CD14-positive monocyte (primary cell): ENCODE measurements around the gene OR2AG2. TPM values are rescaled to one million over a fixed set of nuclear protein-coding genes. Genes with fewer than 3 reads are reported as not detected.

Source experiments
- DNase-seq, 3 donors: peaks; one replicate each; pipeline ENCODE4 v3.0.0-alpha.2; 2011 to 2022
- H2AFZ ChIP-seq: 2 replicates; pipeline ENCODE4 v1.6.0; 2012; ENCODE audit warnings: mild to moderate bottlenecking, low read depth, low read length, inconsistent platforms; ENCODE audit not compliant: insufficient read depth, poor library complexity, severe bottlenecking
- H3K27ac ChIP-seq, 2 donors: 1 replicate in 1 of 2; 2 replicates in 1 of 2; pipeline ENCODE4 v1.5.1; 2012 to 2013; ENCODE audit warnings: low read length in 2 of 2, control low read depth in 1 of 2, inconsistent platforms in 1 of 2, low read depth in 1 of 2, mild to moderate bottlenecking in 1 of 2
- H3K27me3 ChIP-seq, 2 donors: one replicate each; pipeline versions ENCODE4 v1.6.0 to v1.6.1; 2011 to 2013; ENCODE audit warnings: low read length in 2 of 2; ENCODE audit not compliant: control insufficient read depth in 2 of 2, insufficient read depth in 2 of 2
- H3K36me3 ChIP-seq, 2 donors: replicated peaks in 1 of 2; 1 replicate in 1 of 2; 2 replicates in 1 of 2; pipeline versions ENCODE4 v1.5.1 to v1.6.1; 2012 to 2013; ENCODE audit warnings: low read length in 2 of 2, control low read depth in 1 of 2, inconsistent platforms in 1 of 2, mild to moderate bottlenecking in 1 of 2; ENCODE audit not compliant: insufficient read depth in 2 of 2, control insufficient read depth in 1 of 2
- H3K4me1 ChIP-seq, 2 donors: 1 replicate in 1 of 2; 2 replicates in 1 of 2; pipeline versions ENCODE4 v1.5.1 to v1.6.1; 2012 to 2013; ENCODE audit warnings: low read length in 2 of 2, control low read depth in 1 of 2, inconsistent platforms in 1 of 2, mild to moderate bottlenecking in 1 of 2, moderate library complexity in 1 of 2; ENCODE audit not compliant: insufficient read depth in 2 of 2, control insufficient read depth in 1 of 2
- H3K4me2 ChIP-seq: replicated peaks from 2 replicates; pipeline ENCODE3; 2012; ENCODE audit warnings: low read length, moderate library complexity, mild to moderate bottlenecking; ENCODE audit not compliant: poor library complexity, severe bottlenecking; ENCODE audit errors: extremely low read depth
- H3K4me3 ChIP-seq, 3 experiments: fragments of 200-600 bp in 1 of 3; sonication (generic) in 1 of 3; replicated peaks in 1 of 3; 1 replicate in 2 of 3; 2 replicates in 1 of 3; pipeline ENCODE4 v1.5.1; 2011 to 2013; ENCODE audit warnings: low read length in 3 of 3, mild to moderate bottlenecking in 3 of 3, control low read depth in 2 of 3, low read depth in 2 of 3, inconsistent platforms in 1 of 3, moderate library complexity in 1 of 3
- H3K79me2 ChIP-seq: 2 replicates; pipeline ENCODE4 v1.6.0; 2012; ENCODE audit warnings: mild to moderate bottlenecking, control low read depth, inconsistent platforms, low read length, moderate library complexity; ENCODE audit not compliant: insufficient read depth
- H3K9ac ChIP-seq: 2 replicates; pipeline ENCODE4 v1.6.0; 2017; ENCODE audit warnings: low read length, mild to moderate bottlenecking; ENCODE audit not compliant: insufficient read depth, poor library complexity, severe bottlenecking
- H3K9me3 ChIP-seq, 2 donors: replicated peaks in 1 of 2; 1 replicate in 1 of 2; 2 replicates in 1 of 2; pipeline versions ENCODE4 v1.5.1 to v1.6.1; 2012 to 2013; ENCODE audit warnings: low read length in 2 of 2, control low read depth in 1 of 2; ENCODE audit not compliant: control insufficient read depth in 1 of 2, insufficient read depth in 1 of 2
- H4K20me1 ChIP-seq: 2 replicates; pipeline ENCODE4 v1.6.0; 2012; ENCODE audit warnings: mild to moderate bottlenecking, low read length, control low read depth, moderate library complexity; ENCODE audit not compliant: insufficient read depth
- H3K27ac Mint-ChIP-seq, 7 donors: one replicate each; pipeline ENCODE4 v1.8.0; 2020; ENCODE audit warnings: mild to moderate bottlenecking in 7 of 7, mixed read lengths in 7 of 7, moderate library complexity in 6 of 7, inconsistent platforms in 2 of 7
- H3K27me3 Mint-ChIP-seq, 3 donors: one replicate each; pipeline ENCODE4 v1.8.0; 2021 to 2022; ENCODE audit warnings: low read depth in 3 of 3, mild to moderate bottlenecking in 3 of 3, mixed read lengths in 3 of 3, moderate library complexity in 3 of 3, inconsistent platforms in 1 of 3
- H3K36me3 Mint-ChIP-seq, 2 donors: one replicate each; pipeline ENCODE4 v1.8.0; 2020; ENCODE audit warnings: mixed read lengths in 2 of 2, inconsistent platforms in 1 of 2, mild to moderate bottlenecking in 1 of 2
- H3K4me1 Mint-ChIP-seq: one replicate; pipeline ENCODE4 v1.8.0; 2020; ENCODE audit warnings: mild to moderate bottlenecking, mixed read lengths
- H3K4me3 Mint-ChIP-seq, 2 donors: one replicate each; pipeline ENCODE4 v1.8.0; 2020; ENCODE audit warnings: mild to moderate bottlenecking in 2 of 2, mixed read lengths in 2 of 2, moderate library complexity in 1 of 2
- H3K9me3 Mint-ChIP-seq, 7 donors: one replicate each; pipeline ENCODE4 v1.8.0; 2020 to 2022; ENCODE audit warnings: mixed read lengths in 7 of 7, mild to moderate bottlenecking in 6 of 7, moderate library complexity in 6 of 7, inconsistent platforms in 2 of 7
- CTCF ChIP-seq: fragments of 200-600 bp; IDR thresholded peaks from one replicate; pipeline ENCODE4 v1.8.0; 2022; ENCODE audit warnings: antibody characterized with exemption, mild to moderate bottlenecking
- WGBS: methylation state at CpG from one replicate; pipeline ENCODE4 v1.1.5; 2013; ENCODE audit warnings: missing lambda C conversion rate; ENCODE audit not compliant: insufficient coverage; 5-methylcytosine and 5-hydroxymethylcytosine counted together
- intact Hi-C, 2 donors: fragments of 100-400 bp; cut with micrococcal nuclease; formaldehyde crosslinking; loops; one replicate each; pipeline versions ENCODE4 v1.15.0 to v1.15.1; 2023
- polyA plus RNA-seq, 3 donors: library from polyadenylated mRNA; depleted of rRNA in 1 of 3; unstranded in 2 of 3; stranded (reverse) in 1 of 3; fragments of 300-500 nt in 2 of 3; fragments of >200 nt in 1 of 3; fragmentation: Illumina TruSeq in 2 of 3; gene quantifications; 1 replicate in 2 of 3; 2 replicates in 1 of 3; pipeline ENCODE4 v1.2.3, GENCODE V29; 2012 to 2021

The OR2AG2 gene
- polyA plus RNA-seq, 3 donors, result not detected

DNA sequence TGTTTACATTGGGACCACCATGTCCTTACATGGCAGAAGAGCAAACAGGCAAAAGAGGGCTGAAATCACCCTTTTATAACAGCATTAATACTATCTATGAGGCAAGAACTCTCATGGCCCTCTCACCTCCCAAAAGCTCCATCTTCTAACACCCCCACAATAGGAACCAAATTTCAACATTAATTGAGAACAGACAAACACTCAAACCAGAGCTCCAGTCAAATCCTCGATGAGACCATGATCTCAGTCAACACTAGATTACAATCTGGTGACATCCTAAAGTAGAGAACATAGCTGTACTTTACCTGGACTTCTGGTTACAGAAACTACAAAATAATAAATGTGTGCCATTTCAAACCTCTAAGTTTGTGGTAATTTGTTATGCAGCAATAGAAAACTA is 25.1 kb downstream of the OR2AG2 start:
- peak overlapping the region; percentile 91 for H3K4me2 ChIP-seq
- intact Hi-C loops, result no loop called here

GRCh38 chr11:6746086-6746618 is 25.6 kb downstream of the OR2AG2 start:
- H3K9ac ChIP-seq, result peak overlapping the region; percentile 70
- H2AFZ ChIP-seq, result peak overlapping the region; percentile 89

More for the DNA sequence above, 25.1 kb downstream of the OR2AG2 start:
- Mint-ChIP-seq H3K9me3 (peaks cover 0 to 6% (median 5%) of the 10 kb centered on the region in 7 donors), H3K27me3 (no peaks in the 10 kb centered on the region), H3K36me3 (peaks cover 6 to 8% of the 10 kb centered on the region in 2 donors), H3K27ac (no peak overlapping the region), H3K4me3 (no peak overlapping the region), H3K4me1 (no peaks in the 10 kb centered on the region)
- Histone ChIP-seq H3K9ac (peak overlapping the region; percentile 70), H3K4me3 (peak overlapping the region; percentile 45 to 99 (median 87)), H3K27ac (peak overlapping the region; percentile 82 to 97), H4K20me1 (peaks cover 12% of the 10 kb centered on the region), H3K79me2 (peaks cover 38% of the 10 kb centered on the region), H3K9me3 (no peaks in the 10 kb centered on the region), H3K27me3 (no peaks in the 10 kb centered on the region), H2AFZ (peak overlapping the region; percentile 89), H3K36me3 (no peaks in the 10 kb centered on the region), H3K4me1 (peaks cover 34 to 48% of the 10 kb centered on the region in 2 donors)
- WGBS, result no CpG with 5 or more reads among the region's 1 CpG
- DNase-seq, result no peak
- no peak for TF ChIP-seq CTCF

More at GRCh38 chr11:6746086-6746618, 25.6 kb downstream of the OR2AG2 start:
- Histone ChIP-seq H3K27ac (peak overlapping the region; percentile 82 to 97), H3K9me3 (no peaks in the 10 kb centered on the region), H3K4me3 (peak overlapping the region; percentile 45 to 99 (median 87)), H3K36me3 (no peaks in the 10 kb centered on the region), H4K20me1 (peaks cover 13% of the 10 kb centered on the region), H3K4me1 (peaks cover 34 to 48% of the 10 kb centered on the region in 2 donors), H3K4me2 (peak overlapping the region; percentile 91), H3K27me3 (no peaks in the 10 kb centered on the region), H3K79me2 (peaks cover 39% of the 10 kb centered on the region)
- intact Hi-C loops, result no loop called here
- no peak for TF ChIP-seq CTCF
- no peak overlapping the region for H3K27ac Mint-ChIP-seq
- H3K4me1 Mint-ChIP-seq, result no peaks in the 10 kb centered on the region
- H3K9me3 Mint-ChIP-seq, result peaks cover 0 to 6% (median 5%) of the 10 kb centered on the region in 7 donors
- no peaks in the 10 kb centered on the region for H3K27me3 Mint-ChIP-seq
- DNase-seq, result peak in 2 of 3 donors; percentile 37 to 52
- H3K4me3 Mint-ChIP-seq, result no peak overlapping the region
- peaks cover 7 to 8% of the 10 kb centered on the region in 2 donors for H3K36me3 Mint-ChIP-seq
- 0% methylated on average over 3 of the region's 5 CpGs for WGBS
